ENCODE results near the gene XIRP1.

Gene XIRP1

GRCh38 chr3:39134305-39134704 is 58.1 kb downstream of the XIRP1 start:
- DNase-seq (ENCODE audit: low read depth, low spot score) = no peak
- in situ Hi-C loops (cut with HindIII; ENCODE audit: low sequenced_read_pairs) = no loop called here
- no peak for TF ChIP-seq CTCF (IDR thresholded peaks at IDR 0.05; ENCODE audit: low read depth, low read length)

GRCh38 chr3:39133822-39134221 is 58.6 kb downstream of the XIRP1 start:
- TF ChIP-seq CTCF (IDR thresholded peaks at IDR 0.05; ENCODE audit: low read depth, low read length) = no peak
- in situ Hi-C loops (cut with HindIII; ENCODE audit: low sequenced_read_pairs) = no loop called here
- no peak for DNase-seq (ENCODE audit: low read depth, low spot score)
- H3K4me3 ChIP-seq (ENCODE audit: low read depth, low read length) = no peak overlapping the region

More at GRCh38 chr3:39134305-39134704, 58.1 kb downstream of the XIRP1 start:
- no peak overlapping the region for H3K4me3 ChIP-seq (ENCODE audit: low read depth, low read length)
